H1 (cell line): ENCODE data around the gene GINS2. TPM values are rescaled to one million over a fixed set of nuclear protein-coding genes. Genes with fewer than 3 reads are reported as not detected.
A peak's percentile ranks its signal among the peaks of the same experiment; 100 is the strongest.

Experiments
- CTCF ChIA-PET: fragments of 300-600 bp; sonication (Branson Sonifier 250); formaldehyde crosslinking; loops from one replicate; lab custom pipeline; 2021; ENCODE audit not compliant: partially characterized antibody; lab: Charles Lee
- POLR2A ChIA-PET: fragments of 300-600 bp; sonication (Branson Sonifier 250); formaldehyde crosslinking; loops from one replicate; lab custom pipeline; 2021; ENCODE audit warnings: inconsistent platforms; ENCODE audit not compliant: partially characterized antibody; lab: Charles Lee
- DNase-seq, 2 experiments: peaks; one replicate each; pipeline versions ENCODE4 v3.0.0 to v3.0.0-alpha.2; 2010 to 2022; ENCODE audit warnings: low spot score in 2 of 2, low read depth in 1 of 2, mixed read lengths in 1 of 2
- FAIRE-seq: peaks from 2 replicates; lab custom pipeline; 2011; peaks lifted over from hg19 to GRCh38; lab: Jason Lieb, UNC
- H2AFZ ChIP-seq: 2 replicates; pipeline ENCODE4 v1.8.1; 2012; ENCODE audit warnings: low read length, inconsistent platforms
- H2AK5ac ChIP-seq: 2 replicates; pipeline ENCODE4 v1.6.1; 2013; ENCODE audit warnings: low read depth, low read length
- H2BK120ac ChIP-seq: replicated peaks from 2 replicates; pipeline ENCODE3; 2013; ENCODE audit warnings: low read depth, low read length, inconsistent platforms
- H2BK12ac ChIP-seq: 2 replicates; pipeline ENCODE4 v1.6.1; 2013; ENCODE audit warnings: low read depth, low read length
- H2BK15ac ChIP-seq: 2 replicates; pipeline ENCODE4 v1.6.1; 2013; ENCODE audit warnings: low read length
- H2BK20ac ChIP-seq: 2 replicates; pipeline ENCODE4 v1.6.1; 2013; ENCODE audit warnings: low read length
- H2BK5ac ChIP-seq: 2 replicates; pipeline ENCODE4 v1.6.1; 2013; ENCODE audit warnings: low read depth, low read length
- H3K14ac ChIP-seq: 2 replicates; pipeline ENCODE4 v1.6.1; 2013; ENCODE audit warnings: inconsistent platforms; ENCODE audit not compliant: insufficient read length
- H3K18ac ChIP-seq: 2 replicates; pipeline ENCODE4 v1.6.1; 2013; ENCODE audit warnings: low read length; ENCODE audit errors: extremely low read depth
- H3K23ac ChIP-seq: 2 replicates; pipeline ENCODE4 v1.6.1; 2013; ENCODE audit warnings: inconsistent platforms; ENCODE audit not compliant: insufficient read length
- H3K23me2 ChIP-seq: 2 replicates; pipeline ENCODE4 v1.6.1; 2013; ENCODE audit warnings: low read depth, low read length
- H3K27ac ChIP-seq: 2 replicates; pipeline ENCODE4 v1.6.1; 2011; ENCODE audit warnings: low read depth, low read length, inconsistent platforms
- H3K27me3 ChIP-seq, 4 experiments: replicated peaks in 1 of 4; 1 replicate in 1 of 4; 2 replicates in 3 of 4; pipeline versions ENCODE4 v1.6.1 to v1.8.1; 2011 to 2013; ENCODE audit warnings: low read length in 3 of 4, mild to moderate bottlenecking in 3 of 4, inconsistent platforms in 2 of 4, mixed read lengths in 2 of 4, moderate library complexity in 1 of 4; ENCODE audit not compliant: control insufficient read depth in 3 of 4, insufficient read depth in 3 of 4; ENCODE audit errors: extremely low read depth in 1 of 4
- H3K36me3 ChIP-seq, 4 experiments: 2 replicates each; pipeline versions ENCODE4 v1.6.1 to v1.8.1; 2011 to 2013; ENCODE audit warnings: mild to moderate bottlenecking in 4 of 4, low read length in 3 of 4, moderate library complexity in 2 of 4, control low read depth in 1 of 4, inconsistent platforms in 1 of 4; ENCODE audit not compliant: insufficient read depth in 4 of 4, control insufficient read depth in 2 of 4
- H3K4ac ChIP-seq: replicated peaks from 2 replicates; pipeline ENCODE3; 2013; ENCODE audit warnings: low read length, low read depth, mixed read lengths, inconsistent platforms; ENCODE audit not compliant: insufficient read length
- H3K4me1 ChIP-seq, 4 experiments: replicated peaks in 1 of 4; 1 replicate in 1 of 4; 2 replicates in 3 of 4; pipeline versions ENCODE4 v1.6.1 to v1.8.1; 2011 to 2013; ENCODE audit warnings: low read length in 3 of 4, inconsistent platforms in 2 of 4, mixed read lengths in 1 of 4; ENCODE audit not compliant: insufficient read depth in 4 of 4, control insufficient read depth in 3 of 4
- H3K4me2 ChIP-seq, 2 experiments: 2 replicates each; pipeline versions ENCODE4 v1.6.1 to v1.8.1; 2011 to 2013; ENCODE audit warnings: low read depth in 2 of 2, low read length in 2 of 2, control low read depth in 1 of 2, inconsistent platforms in 1 of 2, mild to moderate bottlenecking in 1 of 2; ENCODE audit not compliant: insufficient read depth in 1 of 2
- H3K4me3 ChIP-seq, 4 experiments: fragments of 200-600, 300-600 bp in 1 of 4; sonication (generic), shearing (Covaris generic), sonication (Bioruptor Twin) in 1 of 4; 2 replicates each; pipeline versions ENCODE4 v1.5.1 to v1.8.1; 2011 to 2016; ENCODE audit warnings: low read length in 4 of 4, low read depth in 3 of 4, control low read depth in 2 of 4, inconsistent platforms in 2 of 4, mild to moderate bottlenecking in 2 of 4, mixed read lengths in 1 of 4, moderate library complexity in 1 of 4; ENCODE audit not compliant: insufficient read depth in 2 of 4; ENCODE audit errors: extremely low read depth in 1 of 4
- H3K56ac ChIP-seq: replicated peaks from 2 replicates; pipeline ENCODE3; 2013; ENCODE audit warnings: low read depth, mild to moderate bottlenecking, mixed read lengths, low read length, inconsistent platforms; ENCODE audit not compliant: insufficient read length
- H3K79me1 ChIP-seq: 2 replicates; pipeline ENCODE4 v1.6.1; 2013; ENCODE audit warnings: low read depth, low read length, control low read depth
- H3K79me2 ChIP-seq, 2 experiments: 2 replicates each; pipeline versions ENCODE4 v1.6.1 to v1.8.1; 2012 to 2013; ENCODE audit warnings: low read length in 2 of 2, mild to moderate bottlenecking in 2 of 2, inconsistent platforms in 1 of 2; ENCODE audit not compliant: insufficient read depth in 2 of 2, control insufficient read depth in 1 of 2
- H3K9ac ChIP-seq, 4 experiments: replicated peaks in 1 of 4; 1 replicate in 1 of 4; 2 replicates in 3 of 4; pipeline versions ENCODE4 v1.6.1 to v1.8.1; 2011 to 2013; ENCODE audit warnings: low read depth in 3 of 4, low read length in 3 of 4, control low read depth in 2 of 4, mild to moderate bottlenecking in 2 of 4, moderate library complexity in 2 of 4, inconsistent platforms in 1 of 4; ENCODE audit errors: extremely low read depth in 1 of 4
- H3K9me3 ChIP-seq, 2 experiments: 2 replicates each; pipeline versions ENCODE4 v1.6.1 to v1.8.1; 2012 to 2013; ENCODE audit warnings: mild to moderate bottlenecking in 2 of 2, moderate library complexity in 2 of 2, control low read depth in 1 of 2, inconsistent platforms in 1 of 2, low read depth in 1 of 2, low read length in 1 of 2, mixed read lengths in 1 of 2; ENCODE audit not compliant: insufficient read depth in 2 of 2
- H4K20me1 ChIP-seq, 2 experiments: replicated peaks in 1 of 2; 2 replicates each; pipeline versions ENCODE3 to v1.8.1; 2011 to 2013; ENCODE audit warnings: inconsistent platforms in 2 of 2, low read length in 2 of 2, mild to moderate bottlenecking in 1 of 2; ENCODE audit not compliant: insufficient read depth in 2 of 2, control insufficient read depth in 1 of 2
- H4K5ac ChIP-seq: 2 replicates; pipeline ENCODE4 v1.6.1; 2013; ENCODE audit warnings: low read length, low read depth, mixed read lengths, inconsistent platforms; ENCODE audit not compliant: insufficient read length
- H4K8ac ChIP-seq: 2 replicates; pipeline ENCODE4 v1.8.0; 2013; ENCODE audit warnings: mild to moderate bottlenecking, moderate library complexity, low read length, inconsistent platforms; ENCODE audit not compliant: insufficient read depth; ENCODE audit errors: extremely low read depth
- H4K91ac ChIP-seq: replicated peaks from 2 replicates; pipeline ENCODE3; 2013; ENCODE audit warnings: low read length, mixed read lengths, inconsistent platforms; ENCODE audit not compliant: insufficient read length
- BCL11A ChIP-seq, 2 experiments: IDR thresholded peaks; one replicate each; pipeline ENCODE4 v1.6.1; 2011; ENCODE audit warnings: low read depth in 2 of 2, low read length in 2 of 2, mild to moderate bottlenecking in 2 of 2
- CEBPB ChIP-seq: IDR thresholded peaks from 2 replicates; pipeline ENCODE4 v1.6.1; 2012; ENCODE audit warnings: low read depth, low read length
- CTBP2 ChIP-seq: IDR thresholded peaks from 2 replicates; pipeline ENCODE4 v1.7.0; 2011; ENCODE audit warnings: borderline replicate concordance, mild to moderate bottlenecking, moderate library complexity, mixed read lengths, low read length; ENCODE audit not compliant: insufficient read depth, insufficient read length
- HDAC2 ChIP-seq, 2 experiments: fragments of 300-600 bp in 1 of 2; sonication (generic) in 1 of 2; IDR thresholded peaks; 2 replicates each; pipeline ENCODE4 v1.6.1; 2011 to 2012; ENCODE audit warnings: low read depth in 2 of 2, low read length in 2 of 2, mild to moderate bottlenecking in 2 of 2, moderate library complexity in 2 of 2, borderline replicate concordance in 1 of 2, inconsistent platforms in 1 of 2
- RNF2 ChIP-seq: fragments of 200-900, 300-1000 bp; sonication (generic); IDR thresholded peaks from 2 replicates; pipeline ENCODE4 v1.7.1; 2016; ENCODE audit warnings: borderline replicate concordance, low read depth, mild to moderate bottlenecking, antibody characterized with exemption, low read length; ENCODE audit not compliant: poor library complexity, severe bottlenecking; ENCODE audit errors: missing control alignments
- SRF ChIP-seq: IDR thresholded peaks from 2 replicates; pipeline ENCODE4 v1.6.1; 2011; ENCODE audit warnings: mild to moderate bottlenecking, low read depth, low read length, moderate library complexity
- SUZ12 ChIP-seq: fragments of 200-600 bp; sonication (generic); IDR thresholded peaks from 2 replicates; pipeline ENCODE4 v1.6.1; 2012; ENCODE audit warnings: mild to moderate bottlenecking, inconsistent platforms, low read length, moderate library complexity, mixed read lengths
- TAF1 ChIP-seq: IDR thresholded peaks from 2 replicates; pipeline ENCODE4 v1.6.1; 2011; ENCODE audit warnings: mild to moderate bottlenecking, low read depth, low read length
- TAF7 ChIP-seq: optimal IDR thresholded peaks from 2 replicates; pipeline ENCODE3; 2011; ENCODE audit warnings: low read depth, mild to moderate bottlenecking, inconsistent platforms, low read length, moderate library complexity, borderline replicate concordance
- WGBS, 2 experiments: shearing (Covaris generic) in 1 of 2; methylation state at CpG; one replicate each; pipeline versions ENCODE4 v1.1.6 to v1.1.7; 2013 to 2015; ENCODE audit warnings: low lambda C conversion rate in 2 of 2, mixed read lengths in 2 of 2, inconsistent platforms in 1 of 2, low coverage in 1 of 2, missing lambda C conversion rate in 1 of 2; ENCODE audit not compliant: insufficient replicate concordance in 2 of 2, insufficient coverage in 1 of 2, insufficient read length in 1 of 2; ENCODE audit errors: extremely low coverage in 1 of 2, missing lambda C conversion rate in 1 of 2; 5-methylcytosine and 5-hydroxymethylcytosine counted together
- polyA plus RNA-seq, 7 experiments: library from polyadenylated mRNA; depleted of rRNA in 3 of 7; stranded (reverse) in 5 of 7; unstranded in 2 of 7; fragments of >200 nt in 5 of 7; fragments of 200-250 nt in 2 of 7; gene quantifications; 1 replicate in 5 of 7; 2 replicates in 1 of 7; 4 replicates in 1 of 7; pipeline versions ENCODE4 v1.2.1 to v1.2.3, GENCODE V29; 2011 to 2013; ENCODE audit warnings: missing spikeins in 2 of 7, mixed read lengths in 2 of 7
- total RNA-seq: library from RNA; stranded (reverse); fragmentation: NEBNext Ultra II Directional; extraction: Animal tissue kit (Norgen Biotek cat#: 25700); gene quantifications from 2 replicates; pipeline ENCODE4 v1.2.1, GENCODE V29; 2021
- TF ChIP-seq, protein P1 (sequence below): IDR thresholded peaks from 2 replicates; pipeline ENCODE4 v1.6.1; 2012; ENCODE audit warnings: inconsistent platforms

Gene GINS2
- total and polyA plus RNA-seq, 2 of the 8 experiments (the other 6 are each of a cell fraction or from before 2014, with no cell fraction given): 29.4 to 59.1 TPM

DNA sequence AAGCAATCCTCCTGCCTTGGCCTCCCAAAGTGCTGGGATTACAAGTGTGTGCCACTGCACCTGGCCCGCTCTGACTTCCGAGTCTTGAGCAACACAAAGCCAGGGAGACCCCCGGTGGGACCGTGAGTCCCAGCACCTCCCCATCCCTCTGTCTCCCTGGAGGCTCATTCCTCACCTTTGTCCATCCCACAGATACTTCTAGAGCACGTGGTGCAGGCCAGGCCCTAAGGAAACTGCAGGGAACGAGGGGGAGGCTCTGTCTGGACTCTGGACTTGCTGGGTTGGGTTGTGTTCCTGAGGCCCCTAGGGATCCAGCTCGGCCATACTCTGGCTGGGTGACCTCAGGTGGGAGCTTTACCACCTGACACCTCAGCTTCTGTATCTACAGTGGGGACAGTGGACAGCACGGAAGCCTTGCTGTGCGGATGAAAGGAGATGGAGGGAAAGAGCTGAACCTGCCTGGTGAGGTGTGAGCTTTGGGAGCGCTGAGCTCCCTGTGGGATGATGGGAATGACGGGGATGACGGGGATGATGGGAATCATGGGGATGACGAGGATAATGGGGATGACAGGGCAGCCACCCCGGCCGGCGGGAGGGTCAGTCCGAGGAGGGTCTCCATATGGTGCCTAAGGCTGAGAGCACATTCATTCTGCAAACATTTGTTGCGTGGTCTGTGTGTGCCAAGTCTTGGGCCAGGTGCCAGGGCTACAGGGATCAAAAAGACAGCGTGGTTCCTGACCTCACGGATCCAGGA is 35.5 kb upstream of the GINS2 start:
- ChIA-PET POLR2A (interaction anchor here (0.6 to 1.3 kb wide), 4 partner anchors 9 to 42 kb away, joined by 3 read pairs; no protein-coding TSS in a partner anchor), CTCF (interaction anchor here (0.6 to 20.7 kb wide), 7 partner anchors 9 to 262 kb away, joined by 3 to 620 read pairs (median 3); partner anchors contain the start of gene GINS2)
- H3K27ac ChIP-seq: no peak overlapping the region
- H3K14ac ChIP-seq: no peak overlapping the region
- no peaks in the 10 kb centered on the region for H3K79me1 ChIP-seq
- no peak overlapping the region for H4K5ac ChIP-seq
- no peaks in the 10 kb centered on the region for H3K36me3 ChIP-seq
- H2BK5ac ChIP-seq: no peak overlapping the region
- no peaks in the 10 kb centered on the region; a peak in 1 of 7 replicates for H3K27me3 ChIP-seq
- H4K91ac ChIP-seq: no peak overlapping the region
- 92% methylated on average over 19 of the region's 20 CpGs; no CpG with 5 or more reads in 1 of the 2 experiments for WGBS, 2 experiments
- H3K4me3 ChIP-seq: no peak overlapping the region
- no peak overlapping the region for H2BK12ac ChIP-seq
- no peaks in the 10 kb centered on the region for H3K23me2 ChIP-seq
- H3K9ac ChIP-seq: no peak overlapping the region
- no peak overlapping the region for H2BK120ac ChIP-seq
- no peak overlapping the region for H3K4ac ChIP-seq
- no peak overlapping the region for H3K4me2 ChIP-seq
- no peak overlapping the region for H2AK5ac ChIP-seq
- H2AFZ ChIP-seq: no peak overlapping the region
- H3K18ac ChIP-seq: no peak overlapping the region
- no peaks in the 10 kb centered on the region for H3K9me3 ChIP-seq
- no peak overlapping the region for H3K23ac ChIP-seq
- H4K20me1 ChIP-seq: peaks cover 2 to 7% of the 10 kb centered on the region in 2 experiments
- no peak overlapping the region for H2BK15ac ChIP-seq
- no peak for FAIRE-seq
- no peak overlapping the region for H3K56ac ChIP-seq
- no peaks in the 10 kb centered on the region for H3K79me2 ChIP-seq
- no peak for DNase-seq
- H4K8ac ChIP-seq: 0 out of 2 replicates have a peak overlapping the region, but pooled peaks have one; percentile 38
- H3K4me1 ChIP-seq: peaks cover 0 to 4% (median 1%) of the 10 kb centered on the region in 4 experiments; a peak in 3 of 7 replicates
- no peak overlapping the region for H2BK20ac ChIP-seq
- no peak for TF ChIP-seq TAF7
- no peak for TF ChIP-seq CTBP2
- TF ChIP-seq, protein P1, sequence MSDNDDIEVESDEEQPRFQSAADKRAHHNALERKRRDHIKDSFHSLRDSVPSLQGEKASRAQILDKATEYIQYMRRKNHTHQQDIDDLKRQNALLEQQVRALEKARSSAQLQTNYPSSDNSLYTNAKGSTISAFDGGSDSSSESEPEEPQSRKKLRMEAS: no peak
- TF ChIP-seq SRF: no peak
- TF ChIP-seq SUZ12: no peak
- no peak for TF ChIP-seq CEBPB
- no peak for TF ChIP-seq BCL11A (IDR thresholded peaks at IDR 0.05; ENCODE audit: low read depth in 2 of 2, low read length in 2 of 2)
- no peak for TF ChIP-seq TAF1
- no peak for TF ChIP-seq RNF2
- TF ChIP-seq HDAC2 (IDR thresholded peaks at IDR 0.05; ENCODE audit: borderline replicate concordance in 1 of 2, low read depth in 2 of 2, low read length in 2 of 2): no peak
